ENCODE data around the gene COL28A1. TPM values are rescaled to one million over a fixed set of nuclear protein-coding genes. Genes with fewer than 3 reads are reported as not detected.

The COL28A1 gene
- total RNA-seq, 1 experiment from 2014 or later: 7.3 TPM

- ChIA-PET POLR2A (interaction anchor here (0.6 kb wide), 1 partner anchor 44 kb away, joined by 3 read pairs; no protein-coding TSS in a partner anchor), CTCF (no interaction called here)
- Mint-ChIP-seq H3K27me3 (ENCODE audit: insufficient read depth, unreplicated experiment) (no peaks in the 10 kb centered on the region), H3K27ac (ENCODE audit: unreplicated experiment) (no peak overlapping the region), H3K4me3 (ENCODE audit: unreplicated experiment) (no peak overlapping the region), H3K4me1 (ENCODE audit: low read depth, unreplicated experiment) (no peaks in the 10 kb centered on the region), H3K36me3 (ENCODE audit: insufficient read depth, unreplicated experiment) (no peaks in the 10 kb centered on the region), H3K9me3 (ENCODE audit: unreplicated experiment) (peaks cover 34% of the 10 kb centered on the region)
- no TSS peak for BruUV-seq (replicated peaks)
- TF ChIP-seq CTCF (IDR thresholded peaks at IDR 0.05; ENCODE audit: insufficient read depth in 1 of 2, low read depth in 1 of 2, low read length in 1 of 2, severe bottlenecking in 1 of 2, unreplicated experiment in 1 of 2): no peak
- Histone ChIP-seq H3K4me3 (ENCODE audit: low read depth, low read length) (no peak overlapping the region), H3K27me3 (replicated peaks; ENCODE audit: control insufficient read depth, insufficient read depth, low read length) (no peaks in the 10 kb centered on the region), H3K4me1 (no peaks in the 10 kb centered on the region), H3K9me3 (no peaks in the 10 kb centered on the region), H3K36me3 (ENCODE audit: control insufficient read depth, insufficient read depth, low read length) (no peaks in the 10 kb centered on the region)
- DNase-seq: no peak
- intact Hi-C loops (cut with micrococcal nuclease; ENCODE audit: unreplicated experiment): no loop called here
Measured at GRCh38 chr7:7484072-7484471, 51.6 kb downstream of the COL28A1 start.

- Histone ChIP-seq H3K4me3 (ENCODE audit: low read depth, low read length) (no peak overlapping the region), H3K36me3 (ENCODE audit: control insufficient read depth, insufficient read depth, low read length) (no peaks in the 10 kb centered on the region), H3K4me1 (no peaks in the 10 kb centered on the region), H3K9me3 (no peaks in the 10 kb centered on the region), H3K27me3 (replicated peaks; ENCODE audit: control insufficient read depth, insufficient read depth, low read length) (no peaks in the 10 kb centered on the region)
- BruUV-seq (replicated peaks): no TSS peak
- no peaks in the 10 kb centered on the region for H3K4me1 Mint-ChIP-seq (ENCODE audit: low read depth, unreplicated experiment)
- no peaks in the 10 kb centered on the region for H3K27me3 Mint-ChIP-seq (ENCODE audit: insufficient read depth, unreplicated experiment)
- intact Hi-C loops (cut with micrococcal nuclease; ENCODE audit: unreplicated experiment): no loop called here
- ChIA-PET CTCF (no interaction called here), POLR2A (no interaction called here)
- no peak overlapping the region for H3K4me3 Mint-ChIP-seq (ENCODE audit: unreplicated experiment)
- H3K36me3 Mint-ChIP-seq (ENCODE audit: insufficient read depth, unreplicated experiment): no peaks in the 10 kb centered on the region
- no peak for TF ChIP-seq CTCF (IDR thresholded peaks at IDR 0.05; ENCODE audit: insufficient read depth in 1 of 2, low read depth in 1 of 2, low read length in 1 of 2, severe bottlenecking in 1 of 2, unreplicated experiment in 1 of 2)
- peaks cover 34% of the 10 kb centered on the region for H3K9me3 Mint-ChIP-seq (ENCODE audit: unreplicated experiment)
- no peak overlapping the region for H3K27ac Mint-ChIP-seq (ENCODE audit: unreplicated experiment)
- no peak for DNase-seq
Measured at GRCh38 chr7:7481802-7482201, 53.9 kb downstream of the COL28A1 start.

- intact Hi-C loops (cut with micrococcal nuclease; ENCODE audit: unreplicated experiment): no loop called here
- Histone ChIP-seq H3K27me3 (replicated peaks; ENCODE audit: control insufficient read depth, insufficient read depth, low read length) (no peaks in the 10 kb centered on the region), H3K9me3 (no peaks in the 10 kb centered on the region), H3K36me3 (ENCODE audit: control insufficient read depth, insufficient read depth, low read length) (no peaks in the 10 kb centered on the region), H3K4me1 (no peaks in the 10 kb centered on the region), H3K4me3 (ENCODE audit: low read depth, low read length) (no peak overlapping the region)
- no peak for TF ChIP-seq CTCF (IDR thresholded peaks at IDR 0.05; ENCODE audit: insufficient read depth in 1 of 2, low read depth in 1 of 2, low read length in 1 of 2, severe bottlenecking in 1 of 2, unreplicated experiment in 1 of 2)
- no peak for DNase-seq
- Mint-ChIP-seq H3K27me3 (ENCODE audit: insufficient read depth, unreplicated experiment) (no peaks in the 10 kb centered on the region), H3K36me3 (ENCODE audit: insufficient read depth, unreplicated experiment) (no peaks in the 10 kb centered on the region), H3K9me3 (ENCODE audit: unreplicated experiment) (peaks cover 20% of the 10 kb centered on the region), H3K4me1 (ENCODE audit: low read depth, unreplicated experiment) (no peaks in the 10 kb centered on the region), H3K4me3 (ENCODE audit: unreplicated experiment) (no peak overlapping the region), H3K27ac (ENCODE audit: unreplicated experiment) (no peak overlapping the region)
- no TSS peak for BruUV-seq (replicated peaks)
- POLR2A ChIA-PET: no interaction called here
- CTCF ChIA-PET: no interaction called here
Measured at GRCh38 chr7:7479275-7479805, 56.3 kb downstream of the COL28A1 start.
